ENCODE data around the gene IDUA.

IDUA gene

GRCh38 chr4:955931-956381, 30.9 kb upstream of the IDUA start:
- DNase-seq (ENCODE audit: low read depth in 2 of 3, low spot score in 2 of 3): no peak

- DNase-seq (ENCODE audit: low read depth in 2 of 3, low spot score in 2 of 3): no peak
These were observed 30.2 kb upstream of the IDUA start for GRCh38 chr4:956531-957230.

GRCh38 chr4:957231-957580, 29.6 kb upstream of the IDUA start:
- no peak for DNase-seq (ENCODE audit: low read depth in 2 of 3, low spot score in 2 of 3)

- no peak for DNase-seq (ENCODE audit: low read depth in 2 of 3, low spot score in 2 of 3)
These were observed 29.1 kb upstream of the IDUA start for GRCh38 chr4:957581-958313.

GRCh38 chr4:958314-958665, 28.6 kb upstream of the IDUA start:
- DNase-seq (ENCODE audit: low read depth in 2 of 3, low spot score in 2 of 3): no peak

- no peak for DNase-seq (ENCODE audit: low read depth in 2 of 3, low spot score in 2 of 3)
These were observed 28.0 kb upstream of the IDUA start for GRCh38 chr4:958696-959337.

GRCh38 chr4:959338-960139, 27.3 kb upstream of the IDUA start:
- DNase-seq (ENCODE audit: low read depth in 2 of 3, low spot score in 2 of 3): no peak

- no peak for DNase-seq (ENCODE audit: low read depth in 2 of 3, low spot score in 2 of 3)
These were observed 26.7 kb upstream of the IDUA start for GRCh38 chr4:960140-960635.

- no peak for DNase-seq (ENCODE audit: low read depth in 2 of 3, low spot score in 2 of 3)
These were observed 26.1 kb upstream of the IDUA start for GRCh38 chr4:960636-961350.

- DNase-seq (ENCODE audit: low read depth in 2 of 3, low spot score in 2 of 3): no peak
These were observed 25.3 kb upstream of the IDUA start for GRCh38 chr4:961351-962230.

- no peak for DNase-seq (ENCODE audit: low read depth in 2 of 3, low spot score in 2 of 3)
These were observed 24.3 kb upstream of the IDUA start for GRCh38 chr4:962231-963208.

- no peak for DNase-seq (ENCODE audit: low read depth in 2 of 3, low spot score in 2 of 3)
These were observed 23.3 kb upstream of the IDUA start for GRCh38 chr4:963276-964225.

GRCh38 chr4:964346-965025, 22.4 kb upstream of the IDUA start:
- DNase-seq (ENCODE audit: low read depth in 2 of 3, low spot score in 2 of 3): no peak

GRCh38 chr4:965048-965765, 21.6 kb upstream of the IDUA start:
- no peak for DNase-seq (ENCODE audit: low read depth in 2 of 3, low spot score in 2 of 3)

- DNase-seq (ENCODE audit: low read depth in 2 of 3, low spot score in 2 of 3): no peak
These were observed 21.1 kb upstream of the IDUA start for GRCh38 chr4:965766-966134.
